Natural killer cell (primary cell): ENCODE results near the gene BSCL2. TPM values are rescaled to one million over a fixed set of nuclear protein-coding genes. Genes with fewer than 3 reads are reported as not detected.
A peak's percentile ranks its signal among the peaks of the same experiment; 100 is the strongest.

Source experiments
- ATAC-seq, 3 donors: fragments of 150-1000 bp in 2 of 3; fragments of 200-7000 bp in 1 of 3; cut with Tn5 transposase; 1 replicate in 1 of 3; 2 replicates in 2 of 3; pipeline ENCODE4 v1.10.0; 2021; ENCODE audit warnings: mild to moderate bottlenecking in 2 of 3, moderate library complexity in 2 of 3
- DNase-seq, 2 donors: peaks; one replicate each; pipeline versions ENCODE4 v3.0.0 to v3.0.0-alpha.2; 2013 to 2021; ENCODE audit warnings: mixed read lengths in 1 of 2
- H3K27ac ChIP-seq: one replicate; pipeline ENCODE4 v1.5.1; 2013; ENCODE audit warnings: mild to moderate bottlenecking, low read length
- H3K27me3 ChIP-seq: one replicate; pipeline ENCODE4 v1.6.1; 2013; ENCODE audit warnings: low read length; ENCODE audit not compliant: control insufficient read depth, insufficient read depth
- H3K36me3 ChIP-seq: one replicate; pipeline ENCODE4 v1.6.1; 2013; ENCODE audit warnings: low read length; ENCODE audit not compliant: control insufficient read depth, insufficient read depth
- H3K4me1 ChIP-seq: one replicate; pipeline ENCODE4 v1.6.1; 2013; ENCODE audit warnings: low read length; ENCODE audit not compliant: control insufficient read depth, insufficient read depth
- H3K4me3 ChIP-seq: one replicate; pipeline ENCODE4 v1.5.1; 2013; ENCODE audit warnings: low read length
- H3K9me3 ChIP-seq: one replicate; pipeline ENCODE4 v1.6.1; 2013; ENCODE audit warnings: low read length; ENCODE audit not compliant: control insufficient read depth, insufficient read depth
- H3K27ac Mint-ChIP-seq, 2 donors: one replicate each; pipeline ENCODE4 v1.8.0; 2022; ENCODE audit warnings: mild to moderate bottlenecking in 2 of 2, mixed read lengths in 2 of 2, moderate library complexity in 1 of 2
- H3K27me3 Mint-ChIP-seq, 2 donors: one replicate each; pipeline ENCODE4 v1.8.0; 2022; ENCODE audit warnings: low read depth in 2 of 2, mixed read lengths in 2 of 2
- H3K36me3 Mint-ChIP-seq: one replicate; pipeline ENCODE4 v1.8.0; 2022; ENCODE audit warnings: mixed read lengths
- H3K4me1 Mint-ChIP-seq, 2 donors: one replicate each; pipeline ENCODE4 v1.8.0; 2022; ENCODE audit warnings: mixed read lengths in 2 of 2
- H3K4me3 Mint-ChIP-seq: one replicate; pipeline ENCODE4 v1.8.0; 2022; ENCODE audit warnings: mild to moderate bottlenecking, moderate library complexity, mixed read lengths
- H3K9me3 Mint-ChIP-seq, 2 donors: one replicate each; pipeline ENCODE4 v1.8.0; 2022; ENCODE audit warnings: mixed read lengths in 2 of 2
- WGBS: methylation state at CpG from one replicate; pipeline ENCODE4 v1.1.7; 2013; ENCODE audit warnings: missing lambda C conversion rate; ENCODE audit not compliant: insufficient coverage; 5-methylcytosine and 5-hydroxymethylcytosine counted together
- intact Hi-C: fragments of 100-400 bp; cut with micrococcal nuclease; formaldehyde crosslinking; loops from one replicate; pipeline ENCODE4 v1.14.2; 2022
- total RNA-seq, 4 donors: library from RNA; stranded (reverse); fragments of 120-200 nt in 1 of 4; gene quantifications; one replicate each; pipeline versions ENCODE4 v1.2.3 to v1.2.4, GENCODE V29; 2013 to 2022
- TF ChIP-seq, protein P1 (sequence below): fragments of 200-600 bp; IDR thresholded peaks from one replicate; pipeline ENCODE4 v1.8.0; 2022; ENCODE audit warnings: antibody characterized with exemption

The BSCL2 gene
- total RNA-seq, 3 donors from 2014 or later (not counting 1 experiment from before 2014, with no cell fraction given): 19.7 to 22.0 (median 21.2) TPM

DNA sequence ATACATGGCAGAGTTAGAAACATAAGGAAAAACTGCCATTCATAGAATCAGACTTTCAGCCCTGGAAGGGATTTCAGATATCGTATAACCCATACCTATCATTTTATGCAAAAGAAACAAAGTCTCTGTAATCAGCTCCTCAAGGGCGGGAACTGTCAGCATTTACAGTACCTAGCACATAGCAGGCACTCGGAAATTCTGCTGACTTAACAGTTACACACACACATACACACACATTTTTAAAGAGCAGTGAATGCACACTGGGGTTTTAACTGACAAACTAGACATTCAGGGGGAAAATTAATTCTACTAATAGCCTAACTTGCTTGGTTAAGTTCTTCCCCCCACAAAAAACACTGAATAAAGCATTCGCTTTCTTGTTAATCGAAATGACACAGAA is 9.0 kb upstream of the BSCL2 start:
- no peak for ATAC-seq
- H3K4me1 ChIP-seq: no peaks in the 10 kb centered on the region
- H3K36me3 ChIP-seq: peaks cover 78% of the 10 kb centered on the region
- H3K4me3 ChIP-seq: no peak overlapping the region
- no peak overlapping the region for H3K27ac ChIP-seq
- peaks cover 4 to 29% of the 10 kb centered on the region in 2 donors for H3K4me1 Mint-ChIP-seq
- no peaks in the 10 kb centered on the region for H3K9me3 ChIP-seq
- DNase-seq: no peak
- peaks cover 22% of the 10 kb centered on the region for H3K36me3 Mint-ChIP-seq
- peak overlapping the region in 1 of 2 donors; percentile 72 for H3K27ac Mint-ChIP-seq
- no peaks in the 10 kb centered on the region for H3K27me3 Mint-ChIP-seq
- 93% methylated on average over 5 of the region's 5 CpGs for WGBS
- TF ChIP-seq, protein P1, sequence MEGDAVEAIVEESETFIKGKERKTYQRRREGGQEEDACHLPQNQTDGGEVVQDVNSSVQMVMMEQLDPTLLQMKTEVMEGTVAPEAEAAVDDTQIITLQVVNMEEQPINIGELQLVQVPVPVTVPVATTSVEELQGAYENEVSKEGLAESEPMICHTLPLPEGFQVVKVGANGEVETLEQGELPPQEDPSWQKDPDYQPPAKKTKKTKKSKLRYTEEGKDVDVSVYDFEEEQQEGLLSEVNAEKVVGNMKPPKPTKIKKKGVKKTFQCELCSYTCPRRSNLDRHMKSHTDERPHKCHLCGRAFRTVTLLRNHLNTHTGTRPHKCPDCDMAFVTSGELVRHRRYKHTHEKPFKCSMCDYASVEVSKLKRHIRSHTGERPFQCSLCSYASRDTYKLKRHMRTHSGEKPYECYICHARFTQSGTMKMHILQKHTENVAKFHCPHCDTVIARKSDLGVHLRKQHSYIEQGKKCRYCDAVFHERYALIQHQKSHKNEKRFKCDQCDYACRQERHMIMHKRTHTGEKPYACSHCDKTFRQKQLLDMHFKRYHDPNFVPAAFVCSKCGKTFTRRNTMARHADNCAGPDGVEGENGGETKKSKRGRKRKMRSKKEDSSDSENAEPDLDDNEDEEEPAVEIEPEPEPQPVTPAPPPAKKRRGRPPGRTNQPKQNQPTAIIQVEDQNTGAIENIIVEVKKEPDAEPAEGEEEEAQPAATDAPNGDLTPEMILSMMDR: no peak
- H3K27me3 ChIP-seq: no peaks in the 10 kb centered on the region
- no peaks in the 10 kb centered on the region for H3K9me3 Mint-ChIP-seq
- intact Hi-C loops: no loop called here
- no peak overlapping the region for H3K4me3 Mint-ChIP-seq

DNA sequence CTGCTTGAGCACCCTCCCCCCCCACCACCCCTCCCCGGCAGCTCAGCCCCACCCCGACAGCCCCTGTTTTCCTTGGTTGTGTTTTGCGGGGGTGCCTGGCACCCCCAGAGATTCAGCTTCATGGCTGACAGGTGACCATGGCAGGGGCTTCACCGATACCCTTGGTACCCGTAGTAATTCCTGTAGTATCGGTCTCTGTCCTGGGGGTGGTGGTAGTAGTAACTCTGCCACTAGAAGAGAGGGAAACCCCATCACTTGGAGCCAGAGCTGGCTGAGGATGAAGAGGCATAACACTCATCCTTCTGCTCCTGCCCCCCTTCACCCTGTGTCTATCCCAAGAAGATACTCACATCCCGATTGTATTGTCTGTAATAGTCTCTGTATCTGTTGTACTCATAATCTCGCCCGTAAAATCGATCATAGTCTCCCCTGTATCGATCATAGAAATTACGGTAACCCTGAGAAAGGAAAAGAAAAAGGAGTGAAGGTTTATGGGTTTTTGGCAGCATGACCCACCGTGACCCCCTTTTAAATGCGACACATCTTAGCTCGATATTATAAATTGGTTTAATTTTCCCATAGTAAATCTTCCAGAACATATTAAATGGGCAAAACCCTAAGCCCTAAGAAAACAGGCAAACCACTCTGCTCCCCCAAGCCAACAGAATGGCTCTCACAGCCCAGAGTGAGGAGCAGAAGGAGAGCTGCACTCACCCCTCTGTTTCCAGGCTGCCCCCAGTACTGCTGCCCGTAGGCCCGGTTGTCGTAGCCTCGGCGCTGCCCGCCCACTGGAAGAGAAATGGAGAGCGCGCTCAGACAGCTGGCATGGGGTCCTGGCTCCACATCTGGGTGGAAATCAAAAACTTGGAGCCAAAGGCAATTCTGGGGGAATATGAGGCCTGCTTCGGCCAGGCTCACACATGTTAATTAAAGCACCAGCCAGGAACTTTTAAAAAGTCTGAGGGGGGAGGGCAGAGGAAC is 8.2 kb upstream of the BSCL2 start:
- Histone ChIP-seq H3K9me3 (no peaks in the 10 kb centered on the region), H3K27ac (no peak overlapping the region), H3K4me1 (peaks cover 3% of the 10 kb centered on the region), H3K36me3 (peaks cover 74% of the 10 kb centered on the region), H3K27me3 (no peaks in the 10 kb centered on the region), H3K4me3 (no peak overlapping the region)
- DNase-seq (no peak), ATAC-seq (no peak)
- Mint-ChIP-seq H3K36me3 (peaks cover 18% of the 10 kb centered on the region), H3K9me3 (no peaks in the 10 kb centered on the region), H3K27me3 (no peaks in the 10 kb centered on the region), H3K27ac (peak overlapping the region; percentile 41 to 72), H3K4me3 (no peak overlapping the region), H3K4me1 (peaks cover 4 to 29% of the 10 kb centered on the region in 2 donors)
- intact Hi-C loops: no loop called here
- WGBS: 97% methylated on average over 23 of the region's 24 CpGs
- TF ChIP-seq, protein P1: no peak

DNA sequence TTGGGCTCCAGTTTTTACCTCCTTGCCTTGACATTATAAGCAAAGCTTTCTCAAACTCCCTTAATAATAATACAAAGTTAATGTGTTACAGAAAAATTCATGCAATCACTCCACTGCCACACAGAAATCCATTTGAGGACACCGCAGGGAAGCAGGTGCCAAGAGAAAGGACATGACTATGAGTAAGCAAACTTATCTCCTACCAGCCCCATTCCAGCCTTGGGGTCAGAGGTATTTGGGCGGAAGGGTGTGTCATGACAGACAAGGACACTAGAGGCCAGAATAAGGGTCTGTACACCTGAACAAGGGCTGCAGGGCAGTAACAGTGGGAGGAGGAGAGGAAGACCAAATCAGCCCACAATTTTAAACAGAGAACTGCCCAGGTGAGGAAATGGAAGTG is 6.1 kb upstream of the BSCL2 start:
- DNase-seq (no peak), ATAC-seq (no peak)
- peaks cover 19% of the 10 kb centered on the region for H3K4me1 ChIP-seq
- Mint-ChIP-seq H3K4me3 (no peak overlapping the region), H3K27me3 (no peaks in the 10 kb centered on the region), H3K9me3 (no peaks in the 10 kb centered on the region), H3K36me3 (peaks cover 8% of the 10 kb centered on the region), H3K4me1 (peaks cover 21 to 38% of the 10 kb centered on the region in 2 donors), H3K27ac (peak overlapping the region; percentile 66 to 72)
- H3K36me3 ChIP-seq: peaks cover 56% of the 10 kb centered on the region
- no peaks in the 10 kb centered on the region for H3K27me3 ChIP-seq
- WGBS: 88% methylated on average over 1 of the region's 2 CpGs
- H3K9me3 ChIP-seq: no peaks in the 10 kb centered on the region
- TF ChIP-seq, protein P1: no peak
- intact Hi-C loops: no loop called here
- H3K27ac ChIP-seq: no peak overlapping the region
- H3K4me3 ChIP-seq: no peak overlapping the region
